ENCODE results near the gene UBQLN1.

UBQLN1 gene

GRCh38 chr9:83629433-83630104, 78.2 kb downstream of the UBQLN1 start:
- Histone ChIP-seq H3K4me3 (replicated peaks; ENCODE audit: low read depth, low read length) (no peak overlapping the region), H3K27me3 (replicated peaks; ENCODE audit: control insufficient read depth, insufficient read depth, low read length) (no peaks in the 10 kb centered on the region), H3K36me3 (ENCODE audit: control insufficient read depth, insufficient read depth, low read length) (peaks cover 10% of the 10 kb centered on the region)
- TF ChIP-seq CTCF (IDR thresholded peaks at IDR 0.05; ENCODE audit: insufficient read depth, low read length, poor library complexity, severe bottlenecking), result no peak
- DNase-seq (ENCODE audit: extremely low read depth, insufficient read length), result no peak

- no peaks in the 10 kb centered on the region for H3K27me3 ChIP-seq (replicated peaks; ENCODE audit: control insufficient read depth, insufficient read depth, low read length)
- no peak overlapping the region for H3K4me3 ChIP-seq (replicated peaks; ENCODE audit: low read depth, low read length)
- no peak for TF ChIP-seq CTCF (IDR thresholded peaks at IDR 0.05; ENCODE audit: insufficient read depth, low read length, poor library complexity, severe bottlenecking)
- H3K36me3 ChIP-seq (ENCODE audit: control insufficient read depth, insufficient read depth, low read length), result peaks cover 10% of the 10 kb centered on the region
- DNase-seq (ENCODE audit: extremely low read depth, insufficient read length), result no peak
Observed at GRCh38 chr9:83628540-83628939, 79.2 kb downstream of the UBQLN1 start.

GRCh38 chr9:83625178-83625577, 82.6 kb downstream of the UBQLN1 start:
- Histone ChIP-seq H3K36me3 (ENCODE audit: control insufficient read depth, insufficient read depth, low read length) (peaks cover 10% of the 10 kb centered on the region), H3K27me3 (replicated peaks; ENCODE audit: control insufficient read depth, insufficient read depth, low read length) (no peaks in the 10 kb centered on the region), H3K4me3 (replicated peaks; ENCODE audit: low read depth, low read length) (no peak overlapping the region)
- TF ChIP-seq CTCF (IDR thresholded peaks at IDR 0.05; ENCODE audit: insufficient read depth, low read length, poor library complexity, severe bottlenecking), result no peak
- no peak for DNase-seq (ENCODE audit: extremely low read depth, insufficient read length)

- H3K4me3 ChIP-seq (replicated peaks; ENCODE audit: low read depth, low read length), result peak overlapping the region; percentile 82
- TF ChIP-seq CTCF (IDR thresholded peaks at IDR 0.05; ENCODE audit: insufficient read depth, low read length, poor library complexity, severe bottlenecking), result no peak
- H3K36me3 ChIP-seq (ENCODE audit: control insufficient read depth, insufficient read depth, low read length), result peaks cover 4% of the 10 kb centered on the region; the same call in 1 of the 2 replicates
- DNase-seq (ENCODE audit: extremely low read depth, insufficient read length), result no peak
- no peaks in the 10 kb centered on the region for H3K27me3 ChIP-seq (replicated peaks; ENCODE audit: control insufficient read depth, insufficient read depth, low read length)
Observed at GRCh38 chr9:83623679-83624076, 84.1 kb downstream of the UBQLN1 start.

GRCh38 chr9:83622939-83623678, 84.6 kb downstream of the UBQLN1 start, which contains the start of gene IDNK:
Gene IDNK, plus strand, starts transcription at chr9:83623143. Its CDS starts 29 bp downstream, at chr9:83623172.
- peak; percentile 83 for DNase-seq (ENCODE audit: extremely low read depth, insufficient read length)
- no peak for TF ChIP-seq CTCF (IDR thresholded peaks at IDR 0.05; ENCODE audit: insufficient read depth, low read length, poor library complexity, severe bottlenecking)
- Histone ChIP-seq H3K36me3 (ENCODE audit: control insufficient read depth, insufficient read depth, low read length) (peaks cover 4% of the 10 kb centered on the region; the same call in 1 of the 2 replicates), H3K27me3 (replicated peaks; ENCODE audit: control insufficient read depth, insufficient read depth, low read length) (no peaks in the 10 kb centered on the region), H3K4me3 (replicated peaks; ENCODE audit: low read depth, low read length) (peak within 1 kb of the TSS; percentile 82)

Measured in GM06990 (cell line).